Left kidney (tissue), 2 donors: ENCODE results near the gene ITIH5. TPM values are rescaled to one million over a fixed set of nuclear protein-coding genes. Genes with fewer than 3 reads are reported as not detected.
A peak's percentile ranks its signal among the peaks of the same experiment; 100 is the strongest.

ENCODE experiments used
- DNase-seq: peaks from one replicate; pipeline ENCODE4 v3.0.0-alpha.2; 2013
- polyA plus RNA-seq: library from polyadenylated mRNA; unstranded; fragments of 120-200 nt; gene quantifications from one replicate; pipeline ENCODE4 v1.2.1, GENCODE V29; 2013; ENCODE audit not compliant: insufficient read length

The ITIH5 gene
- polyA plus RNA-seq, 1 donor = 31.2 TPM

DNA sequence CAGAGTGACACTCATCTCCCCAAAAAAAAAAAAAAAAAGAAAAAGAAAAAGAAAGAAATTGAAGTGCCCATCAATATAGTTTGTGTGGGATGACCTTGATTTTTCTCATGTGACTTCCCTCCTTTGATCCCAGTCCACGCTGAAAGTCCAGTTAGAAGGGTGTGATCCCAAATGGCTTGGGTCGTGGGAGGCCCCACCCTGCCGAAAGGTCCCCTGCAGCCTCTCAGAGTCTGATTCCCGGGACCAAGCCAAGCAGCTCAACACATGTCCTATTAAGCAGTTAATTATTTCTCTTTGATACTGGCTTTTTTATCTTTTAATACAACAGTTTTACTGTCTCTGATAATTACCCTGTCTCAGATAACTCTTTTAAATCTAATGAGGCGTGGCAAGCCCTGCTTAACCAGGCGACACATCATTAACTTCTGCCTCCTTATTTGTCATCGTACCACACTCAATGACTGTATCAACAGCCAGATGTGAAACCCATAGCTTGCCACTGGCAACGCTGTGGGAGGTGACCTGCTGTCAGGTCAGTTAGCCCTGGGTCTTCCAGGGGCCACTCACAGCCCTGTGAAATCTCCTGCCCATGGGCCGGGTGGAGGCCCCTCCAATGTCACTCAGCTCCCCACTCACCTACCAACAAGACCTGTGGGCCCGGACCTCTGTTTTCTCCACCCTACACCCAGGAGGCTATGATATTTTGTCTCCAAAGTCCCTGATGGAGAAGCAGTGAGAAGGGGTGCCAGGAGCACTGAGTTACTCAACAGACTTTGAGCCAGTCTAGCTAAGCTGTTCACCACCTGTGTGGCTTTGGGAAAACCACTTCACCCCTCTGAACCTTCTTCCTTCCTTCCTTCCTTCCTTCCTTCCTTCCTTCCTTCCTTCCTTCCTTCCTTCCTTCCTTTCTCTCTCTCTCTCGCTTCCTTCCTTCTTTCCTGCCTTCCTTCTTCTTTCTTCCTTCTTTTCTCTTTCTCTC lies 146.0 kb downstream of the ITIH5 start:
- peak; percentile 70 for DNase-seq

GRCh38 chr10:7519351-7519750 lies 147.4 kb downstream of the ITIH5 start:
- DNase-seq = no peak

DNA sequence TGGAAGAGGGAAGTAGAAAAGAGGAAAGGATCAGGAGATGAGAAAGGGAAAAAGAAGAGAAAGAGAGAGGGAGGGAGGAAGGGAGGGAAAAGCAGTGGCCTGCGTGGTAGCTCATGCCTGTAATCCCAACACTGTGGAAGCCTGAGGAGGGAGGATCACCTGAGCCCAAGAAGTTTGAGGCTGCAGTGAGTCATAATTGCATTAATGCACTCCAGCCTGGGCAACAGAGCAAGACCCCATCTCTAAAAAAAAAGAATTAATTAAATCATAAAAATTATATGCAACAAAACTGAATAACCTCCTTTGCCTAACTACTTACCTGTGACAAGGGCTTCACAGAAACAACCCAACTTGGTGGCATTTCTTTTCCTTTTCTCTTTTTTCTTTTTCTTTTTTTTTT lies 148.1 kb downstream of the ITIH5 start:
- no peak for DNase-seq

DNA sequence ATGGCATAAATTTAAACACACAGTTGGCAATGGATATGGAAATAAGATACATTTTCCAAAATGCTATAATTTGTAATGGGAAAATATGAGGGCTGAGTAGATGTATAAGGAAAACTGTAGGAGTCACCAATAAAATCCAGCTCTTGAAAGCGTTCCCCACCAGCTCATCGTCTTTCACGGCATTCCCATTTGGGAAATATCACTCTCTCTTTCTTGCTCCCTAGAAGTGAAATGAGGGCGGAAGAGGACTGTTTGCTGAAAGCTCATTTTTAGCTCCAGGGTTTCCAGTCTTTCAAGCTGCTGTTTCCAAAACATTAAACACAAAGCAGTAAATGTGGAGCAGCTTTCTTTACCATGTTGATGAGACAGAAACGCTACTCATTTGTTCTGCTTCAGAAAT lies 151.3 kb downstream of the ITIH5 start:
- no peak for DNase-seq

DNA sequence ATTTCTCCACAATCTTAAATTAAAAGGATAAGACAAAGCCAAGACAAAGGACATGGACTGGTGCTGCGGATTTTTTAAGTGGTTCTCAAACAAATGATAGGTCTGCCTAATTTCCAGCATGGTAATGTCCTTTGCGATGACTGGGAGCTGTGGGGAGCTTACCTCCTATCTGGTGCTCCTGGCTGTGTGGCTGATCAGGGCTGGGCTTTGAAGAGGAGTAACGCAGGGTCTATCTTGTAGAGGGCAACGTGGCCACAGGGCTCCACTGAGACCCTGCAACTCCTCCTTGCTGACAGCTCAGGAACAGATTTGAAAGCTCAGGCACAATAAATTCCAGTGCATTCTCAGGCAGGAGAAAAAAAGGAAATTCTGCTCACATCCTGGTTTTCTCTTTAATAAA lies 152.8 kb downstream of the ITIH5 start:
- no peak for DNase-seq

DNA sequence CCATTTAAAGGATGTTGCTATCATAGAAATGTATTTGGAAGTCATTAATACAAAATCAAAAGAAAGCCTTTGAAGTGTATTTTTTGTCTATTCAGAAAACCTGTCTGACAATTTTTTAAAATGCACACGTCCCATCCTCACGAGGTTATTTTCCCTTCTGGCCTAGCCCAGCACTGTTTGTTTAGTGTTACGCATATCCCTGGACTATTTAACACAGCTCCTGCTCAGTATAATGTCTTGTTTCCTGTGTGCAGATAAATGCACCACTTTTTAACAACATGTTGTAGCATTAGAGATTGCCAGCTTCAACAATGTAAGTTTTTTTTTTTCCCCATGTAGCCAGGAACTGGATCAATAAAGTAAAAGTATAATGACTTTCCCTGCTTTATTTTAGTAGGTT lies 153.3 kb downstream of the ITIH5 start:
- no peak for DNase-seq

- DNase-seq = no peak
These were observed 154.3 kb downstream of the ITIH5 start for GRCh38 chr10:7512487-7512886.

- DNase-seq = no peak
These were observed 155.2 kb downstream of the ITIH5 start for GRCh38 chr10:7511612-7512011.

Other genes starting within 250 kb of the ITIH5 start
- 0.43 TPM for gene ITIH2, start 36.4 kb upstream of the ITIH5 start, polyA plus RNA-seq
- gene KIN, start 121.0 kb upstream of the ITIH5 start, polyA plus RNA-seq = 24.7 TPM
- gene ATP5F1C, start 121.2 kb upstream of the ITIH5 start, polyA plus RNA-seq = 434 TPM
- gene TAF3, start 151.5 kb upstream of the ITIH5 start, polyA plus RNA-seq = 12.1 TPM